HUES64 (cell line): ENCODE measurements around the gene PDE1C.

ENCODE experiments used
- H3K27ac ChIP-seq: 2 replicates; pipeline ENCODE4 v1.7.0; 2013; ENCODE audit warnings: low read depth, low read length, inconsistent platforms
- H3K27me3 ChIP-seq: 2 replicates; pipeline ENCODE4 v1.6.1; 2013; ENCODE audit warnings: mild to moderate bottlenecking, low read length; ENCODE audit not compliant: insufficient read depth
- H3K36me3 ChIP-seq: 2 replicates; pipeline ENCODE4 v1.6.1; 2013; ENCODE audit warnings: mild to moderate bottlenecking, low read length; ENCODE audit not compliant: insufficient read depth
- H3K4me1 ChIP-seq: 2 replicates; pipeline ENCODE4 v1.6.1; 2013; ENCODE audit warnings: mild to moderate bottlenecking, low read length, moderate library complexity; ENCODE audit not compliant: insufficient read depth
- H3K4me3 ChIP-seq: 2 replicates; pipeline ENCODE4 v1.5.1; 2013; ENCODE audit warnings: mild to moderate bottlenecking, low read length, moderate library complexity
- H3K9ac ChIP-seq: 2 replicates; pipeline ENCODE4 v1.6.1; 2013; ENCODE audit warnings: mild to moderate bottlenecking, low read depth, low read length
- H3K9me3 ChIP-seq: 2 replicates; pipeline ENCODE4 v1.6.1; 2013; ENCODE audit warnings: low read depth, low read length; ENCODE audit not compliant: insufficient read depth
- WGBS: fragments of 150-250, 120-280 bp; methylation state at CpG from one replicate; pipeline ENCODE4 v1.1.7; 2013; ENCODE audit warnings: missing lambda C conversion rate; 5-methylcytosine and 5-hydroxymethylcytosine counted together

PDE1C gene

DNA sequence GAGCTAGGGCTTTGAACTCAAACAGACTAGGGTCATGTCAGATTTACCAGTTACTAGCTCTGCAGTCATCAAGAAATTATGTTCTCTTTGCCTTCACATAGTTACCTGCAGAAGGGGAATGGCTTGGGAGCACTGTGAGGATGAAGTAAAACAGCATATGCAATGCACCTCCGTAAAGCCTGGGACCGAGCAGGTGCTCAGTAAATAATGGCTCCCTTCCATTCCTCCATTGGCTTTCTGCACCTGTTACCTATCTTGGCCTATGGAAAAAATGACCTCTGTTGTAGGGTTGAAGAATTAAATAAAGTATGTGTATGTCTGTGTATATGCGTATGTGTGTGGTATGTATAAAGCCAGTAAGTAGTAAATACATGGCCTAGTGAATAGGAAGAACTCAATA is 78.8 kb downstream of the PDE1C start:
- Histone ChIP-seq H3K27me3 (no peaks in the 10 kb centered on the region), H3K4me1 (no peaks in the 10 kb centered on the region), H3K27ac (no peak overlapping the region), H3K9me3 (no peaks in the 10 kb centered on the region), H3K4me3 (no peak overlapping the region), H3K9ac (no peak overlapping the region), H3K36me3 (no peaks in the 10 kb centered on the region)
- 94% methylated on average over 3 of the region's 3 CpGs for WGBS

DNA sequence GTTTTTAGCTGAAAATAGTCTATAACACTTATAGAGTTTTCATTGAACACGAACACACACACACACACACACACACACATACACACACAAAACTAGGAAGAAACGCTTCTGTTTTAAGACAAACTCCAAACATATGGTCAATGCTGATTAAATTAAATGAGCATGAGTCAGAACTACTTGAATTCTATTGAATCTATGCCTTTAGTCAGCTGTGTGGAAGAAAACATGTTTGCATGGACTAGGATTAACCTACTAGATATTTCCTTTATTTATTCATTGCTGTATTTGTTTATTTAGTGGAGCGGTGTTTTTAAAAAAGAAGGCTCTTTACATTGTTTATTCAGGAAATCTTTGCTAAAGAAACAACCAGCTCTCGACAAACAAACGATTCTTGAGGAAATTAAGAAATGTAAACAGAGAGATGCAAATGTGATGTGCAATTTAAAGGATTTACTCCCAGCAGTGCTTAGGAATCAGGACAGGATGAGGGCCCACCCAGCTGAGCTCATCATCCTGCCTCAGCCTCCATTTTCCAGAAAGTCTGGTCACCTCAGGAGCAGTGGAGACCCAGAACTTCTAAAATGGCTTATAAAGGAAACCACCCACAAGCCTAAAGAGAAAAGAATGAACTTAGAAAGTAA is 83.2 kb downstream of the PDE1C start:
- Histone ChIP-seq H3K4me1 (no peaks in the 10 kb centered on the region; the same call in 1 of the 2 replicates), H3K9ac (no peak overlapping the region), H3K4me3 (no peak overlapping the region), H3K9me3 (no peaks in the 10 kb centered on the region), H3K36me3 (no peaks in the 10 kb centered on the region), H3K27me3 (no peaks in the 10 kb centered on the region), H3K27ac (no peak overlapping the region)
- WGBS = 94% methylated on average over 5 of the region's 5 CpGs

DNA sequence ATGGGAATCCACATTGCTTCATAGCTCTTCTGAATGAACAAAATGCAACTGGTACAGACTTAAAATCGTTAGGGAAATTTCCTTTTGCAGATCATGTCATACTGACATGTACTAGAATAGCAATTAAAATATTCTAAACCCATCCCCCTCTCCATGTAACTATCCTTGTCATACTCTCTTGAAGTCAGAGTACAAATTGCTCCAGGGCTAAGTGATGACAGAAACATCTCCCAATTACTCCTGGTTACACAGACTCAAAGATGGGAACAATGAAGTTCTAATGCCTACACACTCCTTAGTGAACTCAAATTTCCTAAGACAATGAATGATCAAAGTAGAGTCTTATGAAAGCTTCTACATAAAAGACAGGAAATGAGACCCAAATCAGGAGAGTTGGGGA is 87.2 kb downstream of the PDE1C start:
- H3K9ac ChIP-seq = no peak overlapping the region
- no peak overlapping the region for H3K4me3 ChIP-seq
- H3K36me3 ChIP-seq = no peaks in the 10 kb centered on the region
- no peaks in the 10 kb centered on the region for H3K27me3 ChIP-seq
- 85% methylated on average over 1 of the region's 1 CpG for WGBS
- H3K4me1 ChIP-seq = no peaks in the 10 kb centered on the region; the same call in 1 of the 2 replicates
- H3K9me3 ChIP-seq = no peaks in the 10 kb centered on the region
- H3K27ac ChIP-seq = no peak overlapping the region

DNA sequence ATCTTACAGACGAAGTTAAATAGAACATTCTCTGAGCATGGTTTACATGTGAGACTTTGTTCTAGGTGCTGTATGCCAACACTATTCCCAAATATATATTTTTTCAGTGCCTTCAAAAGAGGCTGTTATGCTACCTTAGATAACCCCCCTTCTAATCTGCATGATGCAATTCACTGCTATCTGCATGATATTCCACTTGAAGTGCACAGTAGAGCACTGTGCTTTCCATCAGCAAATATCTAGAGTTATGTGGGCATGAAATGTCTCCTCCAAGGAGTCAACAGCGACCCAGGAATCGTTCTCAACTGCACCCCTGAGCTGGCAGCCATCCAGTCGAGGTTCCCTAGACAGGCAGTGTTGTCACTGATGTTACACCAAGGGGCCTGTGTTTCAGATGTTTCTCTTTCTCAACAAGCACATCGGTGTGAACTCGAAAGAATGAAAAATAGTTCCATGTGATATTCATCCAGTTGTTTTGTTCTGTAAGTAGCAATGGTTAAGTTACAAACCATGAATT is 88.3 kb downstream of the PDE1C start:
- 91% methylated on average over 6 of the region's 6 CpGs for WGBS
- H3K27me3 ChIP-seq = no peaks in the 10 kb centered on the region
- H3K27ac ChIP-seq = no peak overlapping the region
- H3K9ac ChIP-seq = no peak overlapping the region
- H3K4me3 ChIP-seq = no peak overlapping the region
- H3K36me3 ChIP-seq = no peaks in the 10 kb centered on the region
- no peaks in the 10 kb centered on the region; the same call in 1 of the 2 replicates for H3K4me1 ChIP-seq
- H3K9me3 ChIP-seq = no peaks in the 10 kb centered on the region

DNA sequence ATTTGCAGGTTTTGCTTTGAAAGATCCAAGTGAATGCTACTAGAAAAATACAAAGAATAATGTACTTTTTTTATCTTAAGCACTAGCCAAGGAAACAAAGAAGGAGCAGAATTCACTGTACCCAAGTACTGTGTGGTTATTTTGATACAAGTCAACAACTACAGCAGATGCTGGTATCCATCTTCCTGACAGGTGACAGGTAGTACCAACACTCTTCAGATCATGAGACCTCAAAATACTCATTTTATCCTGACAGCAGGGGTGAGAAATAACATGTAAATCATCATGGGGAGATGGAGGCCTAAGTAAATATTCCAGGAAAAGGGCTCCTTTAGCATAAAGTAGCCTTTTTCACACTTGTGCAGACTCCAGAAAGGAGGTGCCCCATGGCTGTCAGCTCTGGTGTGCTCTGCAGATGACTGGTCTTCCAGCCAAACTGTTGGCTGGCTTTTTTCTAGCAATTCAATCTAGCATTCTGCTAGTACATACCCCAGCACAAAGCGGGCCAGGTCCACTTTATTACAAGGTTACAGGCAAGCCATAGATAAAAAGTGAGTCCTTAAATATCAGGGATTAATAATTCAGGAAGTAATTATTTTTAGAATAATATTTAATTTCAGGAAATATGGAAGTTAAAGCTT is 90.4 kb downstream of the PDE1C start:
- Histone ChIP-seq H3K36me3 (no peaks in the 10 kb centered on the region), H3K4me3 (no peak overlapping the region), H3K27me3 (no peaks in the 10 kb centered on the region), H3K4me1 (no peaks in the 10 kb centered on the region; the same call in 1 of the 2 replicates), H3K9me3 (no peaks in the 10 kb centered on the region), H3K9ac (no peak overlapping the region), H3K27ac (no peak overlapping the region)
- WGBS = no CpG with 5 or more reads among the region's 1 CpG

DNA sequence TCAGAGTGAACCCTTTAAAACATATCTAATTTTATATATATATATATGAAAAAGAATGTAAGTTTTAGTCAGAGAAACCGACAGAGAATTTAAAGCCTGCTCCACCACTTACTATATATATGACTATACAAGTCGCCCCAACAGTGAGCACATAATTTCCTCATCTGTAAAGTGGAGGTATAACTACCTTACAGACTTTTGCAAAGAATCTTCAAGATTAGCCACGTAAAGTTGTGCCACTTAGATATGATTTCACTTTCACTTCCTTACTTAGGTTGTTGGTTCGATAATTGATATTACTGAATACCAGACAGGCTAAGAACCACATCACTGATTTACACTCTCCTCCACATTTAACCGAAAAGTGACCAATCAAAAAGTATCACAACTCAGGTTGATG is 94.7 kb downstream of the PDE1C start:
- Histone ChIP-seq H3K4me1 (no peaks in the 10 kb centered on the region), H3K9ac (no peak overlapping the region), H3K27me3 (no peaks in the 10 kb centered on the region), H3K4me3 (no peak overlapping the region), H3K36me3 (no peaks in the 10 kb centered on the region), H3K27ac (no peak overlapping the region), H3K9me3 (no peaks in the 10 kb centered on the region)
- 98% methylated on average over 4 of the region's 5 CpGs for WGBS

DNA sequence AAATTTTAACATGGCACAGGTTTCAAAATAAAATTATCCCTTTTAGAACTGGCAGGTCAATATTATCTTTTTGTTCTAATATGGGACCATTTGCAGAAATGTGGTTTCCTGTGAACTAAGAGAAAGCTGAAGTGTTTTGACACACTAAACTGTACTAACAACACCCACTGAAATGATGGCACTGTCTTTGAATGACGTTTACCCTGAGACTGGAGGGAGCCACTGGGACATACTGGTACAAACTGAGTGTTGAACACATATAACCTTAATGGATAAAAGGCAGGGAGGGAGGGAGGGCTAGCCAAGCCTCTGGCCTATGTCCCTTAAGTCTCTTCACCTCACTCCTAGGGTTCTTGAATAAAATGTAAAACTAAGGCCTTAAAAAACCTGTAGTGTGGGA is 95.9 kb downstream of the PDE1C start:
- Histone ChIP-seq H3K9ac (no peak overlapping the region), H3K4me3 (no peak overlapping the region), H3K27me3 (no peaks in the 10 kb centered on the region), H3K9me3 (no peaks in the 10 kb centered on the region), H3K36me3 (no peaks in the 10 kb centered on the region), H3K27ac (no peak overlapping the region), H3K4me1 (no peaks in the 10 kb centered on the region)
- 71% methylated on average over 1 of the region's 1 CpG for WGBS

DNA sequence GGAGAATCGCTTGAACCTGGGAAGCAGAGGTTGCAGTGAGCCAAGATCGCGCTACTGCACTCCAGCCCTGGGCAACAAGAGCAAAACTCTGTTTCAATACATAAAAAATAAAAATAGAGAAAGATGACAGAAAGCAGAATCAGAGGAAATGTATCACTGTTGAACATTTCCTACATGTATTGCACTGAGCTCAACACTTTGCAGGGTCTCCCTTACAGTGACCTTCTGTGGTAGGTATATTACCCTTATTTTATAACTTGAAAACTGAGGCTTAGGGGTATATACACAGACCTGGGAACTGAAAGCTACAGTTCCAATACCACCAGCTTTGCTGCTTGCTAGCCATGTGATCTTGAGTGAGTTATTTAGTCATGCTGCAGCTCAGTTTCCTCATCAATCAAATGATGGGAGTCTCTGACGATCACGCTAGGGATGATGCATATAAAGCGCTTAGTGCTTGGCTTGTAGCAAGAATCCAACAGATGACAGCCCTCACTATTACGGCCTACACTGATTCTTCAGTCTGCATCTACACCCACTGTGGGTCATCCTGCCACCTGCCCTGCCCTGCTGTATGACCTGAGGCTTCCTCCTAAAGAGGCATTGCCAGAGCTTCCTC is 99.0 kb downstream of the PDE1C start:
- Histone ChIP-seq H3K27me3 (no peaks in the 10 kb centered on the region), H3K4me3 (no peak overlapping the region), H3K36me3 (no peaks in the 10 kb centered on the region), H3K9me3 (no peaks in the 10 kb centered on the region), H3K27ac (no peak overlapping the region), H3K9ac (no peak overlapping the region), H3K4me1 (no peaks in the 10 kb centered on the region)
- 92% methylated on average over 7 of the region's 7 CpGs for WGBS

DNA sequence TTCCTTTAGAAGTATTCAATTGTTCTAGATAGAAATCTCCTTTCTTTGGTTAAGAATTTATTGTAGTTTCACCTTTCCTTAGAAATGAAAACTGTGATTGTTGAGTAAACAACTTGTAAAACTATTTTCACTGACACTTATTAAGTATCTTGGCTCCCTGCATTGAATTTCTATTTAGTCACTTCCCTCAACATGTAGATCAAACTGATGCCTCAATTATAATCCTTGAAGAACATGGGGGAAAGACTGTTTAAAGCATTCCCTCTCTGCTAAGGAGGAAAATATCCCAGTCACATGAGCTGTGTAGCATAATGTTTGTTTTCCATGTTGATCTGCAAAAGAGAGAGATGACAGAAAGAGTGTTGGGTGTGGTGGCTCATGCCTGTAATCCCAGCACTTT is 99.7 kb downstream of the PDE1C start:
- H3K36me3 ChIP-seq = no peaks in the 10 kb centered on the region
- H3K27me3 ChIP-seq = no peaks in the 10 kb centered on the region
- H3K27ac ChIP-seq = no peak overlapping the region
- H3K4me1 ChIP-seq = no peaks in the 10 kb centered on the region
- no peaks in the 10 kb centered on the region for H3K9me3 ChIP-seq
- no peak overlapping the region for H3K4me3 ChIP-seq
- no peak overlapping the region for H3K9ac ChIP-seq

DNA sequence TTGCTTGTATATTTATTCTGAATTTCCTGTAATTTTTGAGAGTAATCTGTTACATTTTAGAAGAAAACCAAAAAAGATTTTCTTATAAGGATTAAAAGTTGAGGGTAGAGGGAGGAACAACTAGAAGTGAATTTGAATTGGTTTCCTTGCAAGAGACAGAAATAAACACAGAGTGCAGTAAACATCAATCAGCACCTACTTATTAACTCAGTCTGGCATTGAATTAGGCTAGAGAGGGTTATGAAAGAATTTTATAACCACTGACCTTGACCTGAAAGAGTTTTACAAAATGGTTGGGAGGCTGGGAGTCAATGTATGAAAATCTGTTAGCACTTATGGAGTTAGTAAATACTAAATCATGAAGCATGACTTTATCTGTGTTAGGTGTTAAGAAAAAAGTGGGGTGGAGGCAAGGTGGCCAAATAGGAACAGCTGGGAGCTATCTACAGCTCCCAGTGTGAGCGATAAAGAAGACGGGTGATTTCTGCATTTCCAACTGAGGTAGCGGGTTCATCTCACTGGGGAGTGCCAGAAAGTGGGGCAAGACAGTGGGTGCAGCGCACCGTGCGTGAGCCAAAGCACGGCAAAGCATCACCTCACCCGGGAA is 106.5 kb downstream of the PDE1C start:
- Histone ChIP-seq H3K9ac (no peak overlapping the region), H3K4me1 (no peaks in the 10 kb centered on the region), H3K4me3 (no peak overlapping the region), H3K27me3 (no peaks in the 10 kb centered on the region), H3K9me3 (peaks cover 15% of the 10 kb centered on the region), H3K27ac (no peak overlapping the region), H3K36me3 (no peaks in the 10 kb centered on the region)
- WGBS = 94% methylated on average over 8 of the region's 8 CpGs

DNA sequence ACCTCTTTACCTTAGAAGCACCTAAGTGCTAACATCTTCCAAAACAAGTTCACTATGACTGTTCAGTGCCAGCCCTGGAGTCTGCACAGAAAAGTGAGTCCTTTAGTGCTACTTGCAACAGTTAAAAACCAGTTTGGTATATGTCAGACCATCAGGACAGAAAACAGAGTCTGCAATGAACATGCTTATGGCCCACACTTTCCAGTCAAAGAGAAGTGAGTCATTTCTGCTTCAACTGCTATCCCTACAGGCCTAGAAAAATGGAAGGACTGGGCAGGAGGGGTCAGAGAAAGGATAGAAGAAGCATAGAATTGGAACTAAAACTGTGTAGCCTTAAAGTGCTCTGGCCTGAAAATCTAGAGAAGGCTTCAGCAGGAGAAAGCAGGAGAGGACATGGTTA is 108.0 kb downstream of the PDE1C start:
- H3K27ac ChIP-seq = no peak overlapping the region
- H3K4me3 ChIP-seq = no peak overlapping the region
- peaks cover 15% of the 10 kb centered on the region for H3K9me3 ChIP-seq
- 0 out of 2 replicates have a peak, but pooled peaks cover 3% of the 10 kb centered on the region for H3K4me1 ChIP-seq
- H3K27me3 ChIP-seq = no peaks in the 10 kb centered on the region
- no peaks in the 10 kb centered on the region for H3K36me3 ChIP-seq
- H3K9ac ChIP-seq = no peak overlapping the region
